Loucy (cell line): Measurements from ENCODE around the gene TRMO.

ENCODE experiments used
- EZH2phosphoT487 ChIP-seq: fragments of 200-600 bp; IDR thresholded peaks from 2 replicates; pipeline ENCODE4 v1.6.1; 2018; ENCODE audit warnings: antibody characterized with exemption, mild to moderate bottlenecking, moderate library complexity, borderline replicate concordance
- TF ChIP-seq, protein P1 (sequence below): fragments of 200-600 bp; sonication (generic); conservative IDR thresholded peaks from 2 replicates; pipeline ENCODE4 v1.5.1; 2014; ENCODE audit warnings: mild to moderate bottlenecking, antibody characterized with exemption, low read length

DNA sequence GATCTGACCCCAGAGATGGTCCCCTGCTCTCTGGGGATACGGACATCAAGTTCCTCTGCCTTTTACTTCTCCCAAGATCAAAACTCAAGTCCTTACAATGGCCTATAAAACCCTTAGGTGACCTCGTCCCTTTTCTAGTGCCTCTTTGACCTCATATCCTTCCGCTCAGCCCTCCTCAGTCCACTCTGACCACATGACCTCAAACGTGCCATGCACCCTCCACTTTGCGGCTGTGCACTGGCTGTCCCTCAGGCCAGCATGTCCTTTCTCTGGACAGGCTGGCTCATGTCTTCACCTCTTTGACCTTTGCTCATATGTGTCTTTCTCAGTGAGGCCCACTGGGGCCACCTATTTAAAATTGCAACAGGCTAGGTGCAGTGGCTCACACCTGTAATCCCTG is 14.7 kb downstream of the TRMO start:
- TF ChIP-seq, protein P1, sequence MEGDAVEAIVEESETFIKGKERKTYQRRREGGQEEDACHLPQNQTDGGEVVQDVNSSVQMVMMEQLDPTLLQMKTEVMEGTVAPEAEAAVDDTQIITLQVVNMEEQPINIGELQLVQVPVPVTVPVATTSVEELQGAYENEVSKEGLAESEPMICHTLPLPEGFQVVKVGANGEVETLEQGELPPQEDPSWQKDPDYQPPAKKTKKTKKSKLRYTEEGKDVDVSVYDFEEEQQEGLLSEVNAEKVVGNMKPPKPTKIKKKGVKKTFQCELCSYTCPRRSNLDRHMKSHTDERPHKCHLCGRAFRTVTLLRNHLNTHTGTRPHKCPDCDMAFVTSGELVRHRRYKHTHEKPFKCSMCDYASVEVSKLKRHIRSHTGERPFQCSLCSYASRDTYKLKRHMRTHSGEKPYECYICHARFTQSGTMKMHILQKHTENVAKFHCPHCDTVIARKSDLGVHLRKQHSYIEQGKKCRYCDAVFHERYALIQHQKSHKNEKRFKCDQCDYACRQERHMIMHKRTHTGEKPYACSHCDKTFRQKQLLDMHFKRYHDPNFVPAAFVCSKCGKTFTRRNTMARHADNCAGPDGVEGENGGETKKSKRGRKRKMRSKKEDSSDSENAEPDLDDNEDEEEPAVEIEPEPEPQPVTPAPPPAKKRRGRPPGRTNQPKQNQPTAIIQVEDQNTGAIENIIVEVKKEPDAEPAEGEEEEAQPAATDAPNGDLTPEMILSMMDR, result no peak
- no peak for TF ChIP-seq EZH2phosphoT487
